HG02588 (cell line): ENCODE results near the gene MOB2.

Experiments
- ATAC-seq: cut with Tn5 transposase; IDR thresholded peaks from one replicate; pipeline ENCODE4 v1.9.1; 2021; ENCODE audit warnings: mild to moderate bottlenecking, moderate library complexity; ENCODE audit not compliant: unreplicated experiment

MOB2 gene

DNA sequence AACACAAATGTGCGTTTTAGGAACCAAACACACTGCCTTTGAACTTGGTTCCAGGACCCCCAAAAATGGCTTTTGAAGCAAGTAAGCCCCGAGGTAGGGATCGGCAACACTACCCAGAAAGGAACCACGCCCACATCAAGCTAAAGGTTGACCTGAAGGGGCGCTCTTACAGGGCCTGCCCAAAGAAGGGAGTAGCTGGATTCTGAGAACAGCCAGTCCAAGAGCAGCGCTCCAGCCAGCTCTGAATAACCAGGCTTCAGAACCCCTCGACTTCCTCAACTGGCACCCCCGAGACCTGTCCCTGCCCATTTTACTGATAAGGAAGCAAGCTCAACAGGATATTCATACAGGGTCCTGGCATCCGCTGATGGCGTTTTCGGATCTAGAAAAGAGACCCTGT is 18.9 kb upstream of the MOB2 start:
- ATAC-seq, result no peak

DNA sequence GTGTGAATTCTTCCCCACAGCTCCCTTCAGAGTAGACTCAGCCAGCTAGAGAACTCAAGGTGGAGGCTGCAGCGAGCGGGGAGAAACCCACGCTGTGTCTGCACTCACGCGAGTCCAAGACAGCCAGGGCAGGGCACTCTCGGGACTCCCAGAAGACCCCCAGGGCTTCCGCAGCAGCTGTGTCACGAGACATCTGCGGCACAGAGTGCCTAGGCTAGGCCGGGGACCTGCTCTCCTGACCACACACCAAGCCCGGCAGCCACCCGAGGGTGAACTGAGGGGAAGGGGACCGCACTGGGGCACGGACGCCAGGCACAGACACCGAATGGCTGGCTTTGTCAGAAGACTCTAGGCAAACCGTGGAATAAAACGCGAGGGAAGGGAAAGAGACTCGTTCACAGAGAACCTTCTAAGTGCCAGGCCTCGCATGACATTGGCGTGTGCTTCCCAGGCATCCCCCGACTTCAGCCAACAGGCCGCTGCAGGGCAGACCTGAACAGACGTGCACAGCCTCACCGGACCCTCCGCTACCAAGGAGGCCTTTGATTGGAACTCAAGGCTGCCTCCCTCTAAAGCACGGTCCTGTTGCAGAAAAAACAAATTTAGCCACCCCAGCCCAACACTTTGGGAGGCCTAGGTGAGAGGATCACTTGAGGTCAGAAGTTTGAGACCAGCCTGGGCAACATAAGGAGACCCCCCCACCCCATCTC is 18.2 kb upstream of the MOB2 start:
- ATAC-seq, result no peak

DNA sequence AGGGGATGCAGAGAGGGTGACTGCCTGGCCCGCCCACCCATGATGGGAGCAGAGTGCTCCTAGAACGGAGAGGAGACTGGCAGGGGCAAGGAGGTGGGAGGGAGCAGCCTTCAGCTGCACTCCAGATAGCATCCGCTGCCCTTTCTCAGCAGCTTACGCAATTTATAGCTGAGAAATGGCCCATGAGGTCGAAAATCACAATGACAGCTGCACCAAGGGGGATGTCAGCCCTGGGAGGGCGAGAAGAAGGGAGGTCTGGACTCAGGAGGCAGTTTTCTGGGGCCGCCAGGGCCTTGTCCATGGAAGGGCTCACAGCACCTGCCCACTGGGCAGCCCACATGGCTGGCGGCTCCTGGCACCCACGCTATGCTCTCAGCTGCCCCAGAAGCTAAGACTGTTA is 17.6 kb upstream of the MOB2 start:
- no peak for ATAC-seq

DNA sequence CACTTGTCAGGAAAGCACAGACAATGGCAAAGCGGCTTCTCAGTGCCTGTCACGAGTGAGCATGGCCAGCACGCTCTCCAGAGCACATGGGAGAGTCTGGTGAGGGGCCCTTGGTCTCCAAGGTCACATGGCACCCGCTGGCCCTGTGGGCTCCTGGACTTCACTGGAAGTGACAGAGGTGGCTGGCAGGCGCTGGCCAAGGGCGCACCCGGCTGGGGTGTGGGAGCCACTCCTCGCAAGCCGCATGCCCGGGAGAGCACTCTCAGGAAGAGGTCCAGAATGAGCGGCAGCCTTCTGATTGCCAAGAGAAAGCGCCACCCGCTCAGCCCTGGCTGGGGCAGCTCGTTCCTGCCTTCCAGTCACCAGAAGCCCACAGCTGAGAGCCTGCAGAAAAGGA is 17.1 kb upstream of the MOB2 start:
- no peak for ATAC-seq

DNA sequence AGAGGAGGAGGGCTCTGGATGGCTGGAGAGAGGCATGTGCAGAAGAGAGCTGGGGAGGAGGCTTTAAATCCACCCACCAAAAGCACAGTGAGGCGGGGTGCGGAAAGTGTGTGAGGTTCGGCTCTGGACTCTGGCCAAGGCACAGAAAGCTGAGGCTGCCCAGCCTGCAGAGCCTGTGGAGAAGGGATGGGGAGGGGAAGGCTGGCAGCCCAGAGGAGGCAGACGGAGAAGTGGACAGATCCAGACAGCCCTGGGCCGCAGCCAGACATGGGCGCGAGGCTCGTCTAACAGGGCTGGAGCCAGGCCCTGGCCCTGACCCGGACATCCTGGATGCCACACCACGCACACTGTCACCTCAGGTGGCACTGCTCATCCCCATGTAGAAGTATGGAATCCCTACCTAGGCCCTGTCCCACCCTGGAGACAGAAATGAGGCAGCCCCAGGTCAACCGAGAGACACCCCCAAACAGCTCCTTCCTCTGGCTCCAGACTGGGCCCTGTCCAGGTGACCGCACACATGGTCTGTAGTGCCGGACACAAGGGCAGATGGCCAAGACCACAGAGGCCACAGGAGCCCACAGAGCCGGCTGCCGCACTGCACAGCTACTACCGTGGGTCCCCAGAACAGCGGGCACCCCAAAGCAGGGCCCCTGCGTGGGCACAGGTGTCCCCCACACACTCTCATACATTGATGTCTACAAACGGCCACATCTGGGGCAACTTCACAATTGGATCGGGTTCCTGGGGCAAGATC is 16.6 kb upstream of the MOB2 start:
- ATAC-seq, result no peak

DNA sequence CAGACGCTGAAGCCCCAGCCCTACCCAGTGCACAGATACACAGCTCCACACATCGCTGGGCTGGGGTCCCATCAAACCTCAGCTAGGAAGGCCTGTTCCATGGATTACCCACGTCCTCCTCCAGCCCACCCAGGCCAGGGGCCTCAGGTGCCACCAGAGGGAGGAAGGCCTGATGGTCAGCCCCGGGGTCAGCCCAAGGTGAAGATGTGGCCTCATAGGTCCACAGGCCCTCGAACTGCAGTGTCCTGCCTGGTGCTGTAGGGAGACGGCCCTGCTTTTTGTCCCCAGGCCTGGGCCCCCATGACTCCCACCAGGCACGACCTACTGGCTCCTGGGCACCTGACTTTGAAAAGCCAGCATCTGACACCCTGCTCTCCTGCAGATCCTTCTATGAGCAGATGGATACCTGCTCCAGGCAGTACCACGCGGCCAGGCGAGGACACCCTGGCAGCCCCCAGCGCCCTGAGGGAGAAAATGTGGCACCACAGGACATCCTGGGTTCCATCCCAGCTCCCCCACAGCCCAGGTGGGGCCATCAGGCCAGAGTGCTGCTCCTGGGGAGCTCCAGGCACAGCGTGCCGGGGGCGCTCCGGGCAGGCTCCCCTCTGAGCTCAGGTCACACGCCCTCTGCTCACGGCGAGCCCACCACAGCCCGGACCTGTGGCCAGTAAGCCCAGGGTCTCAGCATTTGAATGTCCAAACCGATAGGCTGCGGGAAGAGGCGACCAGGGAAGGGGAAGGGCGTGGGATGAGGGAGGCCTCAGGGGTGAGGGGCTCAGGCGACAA is 15.8 kb upstream of the MOB2 start:
- no peak for ATAC-seq

DNA sequence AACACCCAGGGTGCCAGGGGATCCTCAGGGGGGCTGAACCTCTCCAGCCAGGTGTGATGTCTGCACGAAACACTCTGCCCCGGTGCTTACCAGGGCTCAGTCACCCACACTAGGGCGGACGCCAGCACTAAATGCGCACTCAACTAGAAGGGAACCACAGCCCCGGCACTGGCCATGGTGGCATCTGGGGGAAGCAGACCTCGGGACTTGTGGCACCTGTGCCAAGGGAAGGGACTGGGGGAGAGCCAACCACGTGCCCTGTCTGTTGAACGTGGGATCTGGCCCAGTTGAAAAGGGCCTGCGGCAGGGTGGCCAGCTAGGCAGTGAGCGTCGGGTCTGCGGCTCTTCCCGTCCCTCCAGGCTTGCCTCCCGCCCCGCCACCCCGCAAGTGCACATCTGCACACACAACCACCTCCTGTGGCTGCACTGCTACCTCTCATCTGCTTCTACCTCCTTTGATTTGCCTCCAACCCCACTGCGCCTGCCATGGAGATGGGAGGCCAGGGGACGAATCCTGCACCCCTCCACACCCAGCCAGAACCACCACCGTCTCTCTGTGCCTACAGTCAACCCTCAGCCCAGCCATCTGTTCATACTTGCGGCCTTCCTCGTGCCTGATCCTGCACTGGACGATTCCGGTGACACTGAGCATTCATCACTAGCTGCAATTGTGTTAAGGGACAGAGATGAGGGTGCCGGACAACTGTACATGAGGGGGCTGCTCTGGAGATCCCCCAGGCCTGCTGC is 15.0 kb upstream of the MOB2 start:
- no peak for ATAC-seq

DNA sequence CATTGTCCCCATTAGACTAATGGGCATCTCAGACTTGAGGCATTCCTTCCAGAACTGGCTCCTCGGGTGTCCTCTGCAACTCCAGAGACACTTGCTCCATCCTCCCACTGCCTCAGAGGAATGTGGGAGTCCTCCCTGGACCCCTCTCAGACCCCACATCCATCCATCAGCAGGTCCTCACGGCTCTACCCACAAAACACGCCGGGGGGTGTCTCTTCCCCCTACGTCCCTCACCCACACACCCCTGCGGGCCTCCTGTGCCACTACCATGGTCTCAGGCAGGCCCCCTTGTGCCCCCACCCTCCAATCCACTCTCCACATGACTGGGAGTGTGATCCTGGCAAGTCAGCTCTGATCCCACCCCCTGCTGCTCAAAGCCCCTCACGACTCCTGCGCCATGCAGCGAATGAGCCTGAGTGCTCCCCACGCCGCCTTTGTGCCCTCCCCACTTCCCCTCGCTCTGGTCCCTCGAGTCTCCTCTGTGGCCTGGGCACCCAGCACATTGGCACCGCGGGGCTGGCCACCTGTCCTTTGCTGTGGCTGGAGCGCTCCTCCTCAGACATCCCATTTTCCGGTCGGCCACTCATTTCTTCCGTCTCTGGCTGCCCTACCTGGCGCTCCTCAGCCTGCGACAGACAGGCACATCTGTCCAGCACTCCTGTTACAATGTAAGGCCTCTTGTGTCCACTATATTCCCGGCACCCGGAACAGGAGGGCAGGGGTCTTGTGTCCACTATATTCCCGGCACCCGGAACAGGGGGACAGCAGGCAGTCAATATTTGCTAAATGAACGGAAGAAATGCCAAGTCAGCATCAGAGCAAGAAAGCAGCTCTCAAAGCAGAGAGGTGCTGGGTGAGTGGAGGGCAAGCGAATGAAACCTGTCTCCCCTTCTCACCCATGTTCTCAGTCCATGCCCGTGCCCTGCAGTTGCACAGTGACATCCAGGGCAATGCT is 14.2 kb upstream of the MOB2 start:
- no peak for ATAC-seq

DNA sequence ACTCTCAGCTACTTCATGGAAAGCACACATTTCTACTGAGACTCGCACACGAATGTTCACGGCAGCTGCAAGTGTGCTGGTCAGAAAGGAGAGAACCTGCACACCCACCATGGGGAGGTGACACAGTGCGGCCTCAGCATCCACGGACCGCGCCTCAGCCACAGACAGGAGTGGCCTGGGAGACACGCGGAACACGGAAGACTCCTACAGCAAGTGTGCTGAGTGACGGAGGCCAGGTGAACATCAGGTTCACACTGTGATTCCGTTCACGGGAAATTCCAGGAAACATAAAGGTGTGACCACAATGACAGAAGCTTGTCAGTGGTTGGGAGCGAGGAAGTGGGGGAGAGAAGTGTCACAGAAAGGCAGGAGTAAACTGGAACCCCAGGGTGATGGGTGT is 13.3 kb upstream of the MOB2 start:
- no peak for ATAC-seq

DNA sequence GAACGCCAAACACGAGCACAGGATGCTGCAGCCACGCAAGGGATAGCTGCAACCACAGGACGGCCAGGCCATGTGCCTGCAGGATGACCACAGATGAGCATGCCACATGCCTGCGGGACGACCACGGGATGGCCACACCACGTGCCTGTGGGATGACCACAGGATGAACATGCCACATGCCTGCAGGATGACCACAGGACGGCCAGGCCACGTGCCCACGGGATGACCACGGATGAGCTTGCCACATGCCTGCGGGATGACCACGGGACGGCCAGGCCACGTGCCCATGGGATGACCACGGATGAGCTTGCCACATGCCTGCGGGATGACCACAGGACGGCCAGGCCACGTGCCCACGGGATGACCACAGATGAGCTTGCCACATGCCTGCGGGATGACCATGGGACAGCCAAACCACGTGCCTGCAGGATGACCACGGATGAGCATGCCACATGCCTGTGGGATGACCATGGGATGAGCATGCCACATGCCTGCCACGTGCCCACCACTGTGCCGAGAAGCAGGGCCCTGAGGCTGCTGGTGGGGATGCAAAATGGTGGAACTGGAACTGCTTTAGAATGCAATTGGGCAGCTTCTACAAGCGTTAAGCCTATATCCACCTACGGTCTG is 12.8 kb upstream of the MOB2 start:
- ATAC-seq, result no peak

DNA sequence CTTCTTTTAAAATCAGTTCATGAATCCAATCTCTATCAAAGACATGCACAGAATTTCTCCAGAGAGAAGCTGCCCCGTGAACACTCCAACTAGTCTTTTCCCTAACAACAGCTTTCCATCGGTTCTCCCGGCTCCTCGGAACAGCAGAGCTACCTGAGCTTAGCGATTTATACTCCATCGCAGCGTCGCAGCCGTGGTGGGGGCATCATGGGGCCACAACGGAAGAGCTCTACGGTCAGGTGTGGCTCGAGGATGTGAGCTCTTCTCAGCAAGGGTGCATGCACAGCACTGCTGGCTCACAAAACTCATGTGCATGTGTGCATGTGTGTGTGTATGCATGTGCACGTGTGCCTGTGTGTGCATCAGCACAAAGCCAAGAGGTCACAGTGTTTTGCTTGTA is 11.7 kb upstream of the MOB2 start:
- no peak for ATAC-seq

DNA sequence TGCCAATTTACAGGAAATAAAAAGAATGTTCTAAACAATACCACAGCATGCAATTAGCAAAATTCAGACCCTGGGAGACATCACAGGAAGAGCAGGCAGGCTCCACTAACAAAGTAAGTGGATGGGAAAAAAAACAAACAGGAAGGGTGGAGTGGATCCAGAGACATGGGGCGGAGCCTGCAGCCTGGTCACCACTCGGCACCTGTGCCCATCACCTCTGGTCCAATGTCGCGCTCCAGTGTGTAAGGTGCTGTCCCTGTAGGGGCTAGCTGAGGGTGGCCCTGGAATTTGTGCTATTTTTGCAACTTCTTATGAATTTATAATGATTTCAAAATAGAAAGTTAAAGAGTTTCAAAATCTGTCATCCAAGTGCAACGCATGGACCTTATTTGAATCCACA is 11.0 kb upstream of the MOB2 start:
- ATAC-seq, result no peak

DNA sequence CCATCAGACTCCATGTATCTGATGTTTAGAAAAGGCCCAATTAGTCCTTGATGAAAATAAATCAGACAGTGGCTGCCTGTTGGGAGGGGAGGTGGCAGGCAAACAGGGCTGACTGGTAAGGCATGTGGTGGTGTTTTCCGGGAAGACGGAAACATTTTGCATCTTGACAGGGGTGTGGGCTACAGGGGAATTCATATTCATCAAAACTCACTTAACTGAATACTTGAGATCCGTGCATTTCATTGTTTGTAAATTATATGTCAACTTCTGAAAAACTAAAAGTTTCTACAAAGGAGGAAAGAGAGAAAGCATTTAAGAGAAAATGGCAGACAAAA is 10.1 kb upstream of the MOB2 start:
- no peak for ATAC-seq

DNA sequence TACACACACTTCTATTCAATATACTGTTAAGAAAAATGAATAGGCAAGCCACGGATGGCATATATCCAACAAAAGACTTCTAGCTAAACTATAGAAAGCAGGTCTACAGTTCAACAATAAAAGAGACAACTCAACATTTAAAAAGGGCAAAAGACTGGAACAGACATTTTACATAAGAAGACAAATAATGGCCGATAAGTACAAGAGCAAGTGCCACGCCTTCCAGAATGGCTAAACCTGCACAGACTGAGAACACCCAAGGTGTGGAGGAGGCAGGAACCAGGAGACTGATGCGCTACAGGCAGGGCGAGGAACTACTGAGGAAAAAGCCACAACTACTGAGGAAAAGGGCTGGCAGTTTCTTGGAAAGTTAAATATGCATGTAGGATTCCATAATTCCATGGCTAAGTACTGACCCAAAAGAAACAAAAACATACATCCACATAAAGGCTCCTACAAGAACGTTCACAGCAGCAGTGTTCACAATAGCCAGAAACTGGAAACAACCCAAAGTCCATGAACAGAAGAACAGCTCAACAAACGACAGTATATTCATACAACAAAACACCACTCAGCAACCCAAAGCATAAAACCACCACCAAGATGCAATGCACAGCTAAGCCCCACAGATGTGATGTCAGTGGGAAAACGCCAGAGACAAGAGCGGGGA is 9.6 kb upstream of the MOB2 start:
- ATAC-seq, result no peak

DNA sequence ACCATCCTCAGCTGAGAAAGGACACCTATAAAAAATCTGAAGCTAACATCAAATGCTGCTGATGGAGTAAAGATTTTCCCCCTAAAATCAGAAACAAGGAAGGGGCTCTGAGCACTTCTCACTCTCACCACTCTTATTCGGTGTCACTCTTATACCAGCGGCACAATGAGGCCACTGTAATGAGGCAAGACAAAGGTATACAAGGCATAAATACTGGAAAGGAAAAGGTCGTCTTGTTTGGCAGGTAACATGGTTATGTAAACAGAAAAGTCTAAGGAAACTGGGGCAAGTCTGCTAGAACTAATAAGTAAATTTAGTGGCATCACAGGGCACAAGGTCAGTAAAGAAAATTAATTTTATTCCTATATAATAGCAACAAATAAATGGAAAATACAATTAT is 8.1 kb upstream of the MOB2 start:
- no peak for ATAC-seq

DNA sequence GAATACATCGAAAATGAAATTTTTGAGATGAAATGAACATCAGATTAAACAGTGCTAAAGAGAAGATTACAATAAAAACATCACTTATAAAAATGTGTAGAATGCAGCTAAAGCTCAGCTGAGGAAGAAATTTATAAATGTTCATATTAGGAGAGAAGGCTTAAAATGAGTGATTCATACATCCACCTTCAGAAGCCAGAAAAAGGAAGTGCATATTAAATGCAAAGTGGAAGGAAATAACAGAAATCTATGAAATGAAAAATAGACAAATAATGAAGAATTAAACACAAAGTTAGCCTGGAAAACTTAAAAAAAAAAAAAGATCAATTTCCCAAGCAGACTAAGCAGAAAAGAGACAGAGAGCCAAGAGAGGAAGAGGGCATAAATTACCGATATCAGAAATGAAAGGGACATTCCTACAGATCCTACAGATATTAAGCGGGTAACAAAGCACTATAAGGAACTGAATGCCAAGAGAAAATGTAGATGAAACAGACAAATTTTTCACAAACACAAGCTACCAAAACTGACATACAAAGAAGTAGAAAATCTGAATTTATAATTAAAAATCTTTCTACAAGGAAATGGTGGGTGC is 7.2 kb upstream of the MOB2 start:
- no peak for ATAC-seq

DNA sequence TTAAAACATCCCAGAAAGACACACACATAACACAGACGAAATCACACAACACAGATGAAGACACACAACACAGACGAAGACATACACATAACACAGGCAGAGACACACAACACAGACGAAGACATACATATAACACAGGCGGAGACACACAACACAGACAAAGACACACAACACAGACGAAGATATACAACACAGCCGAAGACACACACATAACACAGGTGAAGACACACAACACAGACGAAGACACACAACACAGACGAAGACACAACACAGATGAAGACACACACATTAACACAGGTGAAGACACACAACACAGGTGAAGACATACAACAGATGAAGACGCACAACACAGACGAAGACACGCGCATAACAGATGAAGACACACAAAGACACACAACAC is 4.8 kb upstream of the MOB2 start:
- no peak for ATAC-seq

DNA sequence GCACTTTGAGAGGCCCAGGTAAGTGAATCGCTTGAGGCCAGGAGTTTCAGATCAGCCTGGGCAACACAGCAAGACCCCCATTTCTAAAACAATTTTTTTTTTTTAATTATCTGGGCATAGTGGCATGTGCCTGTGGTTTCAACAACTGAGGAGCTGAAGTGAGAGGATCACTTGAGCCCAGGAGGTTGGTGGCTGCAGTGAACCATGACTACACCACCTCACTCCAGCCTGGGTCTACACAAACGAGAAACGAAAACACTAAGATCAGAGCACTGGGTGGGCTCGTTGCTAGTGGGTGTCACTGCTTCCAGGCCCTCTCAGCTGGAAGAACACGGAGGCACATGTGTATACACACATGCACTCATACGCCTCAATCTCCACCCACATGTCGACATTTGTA is 4.1 kb upstream of the MOB2 start:
- ATAC-seq, result no peak
